ENCODE data around the gene FAM193A.
"Not testable (repeated sequence)": the region's sequence is repeated elsewhere in the genome, so short reads cannot be mapped to it uniquely, and the experiment has no call there.

FAM193A gene

DNA sequence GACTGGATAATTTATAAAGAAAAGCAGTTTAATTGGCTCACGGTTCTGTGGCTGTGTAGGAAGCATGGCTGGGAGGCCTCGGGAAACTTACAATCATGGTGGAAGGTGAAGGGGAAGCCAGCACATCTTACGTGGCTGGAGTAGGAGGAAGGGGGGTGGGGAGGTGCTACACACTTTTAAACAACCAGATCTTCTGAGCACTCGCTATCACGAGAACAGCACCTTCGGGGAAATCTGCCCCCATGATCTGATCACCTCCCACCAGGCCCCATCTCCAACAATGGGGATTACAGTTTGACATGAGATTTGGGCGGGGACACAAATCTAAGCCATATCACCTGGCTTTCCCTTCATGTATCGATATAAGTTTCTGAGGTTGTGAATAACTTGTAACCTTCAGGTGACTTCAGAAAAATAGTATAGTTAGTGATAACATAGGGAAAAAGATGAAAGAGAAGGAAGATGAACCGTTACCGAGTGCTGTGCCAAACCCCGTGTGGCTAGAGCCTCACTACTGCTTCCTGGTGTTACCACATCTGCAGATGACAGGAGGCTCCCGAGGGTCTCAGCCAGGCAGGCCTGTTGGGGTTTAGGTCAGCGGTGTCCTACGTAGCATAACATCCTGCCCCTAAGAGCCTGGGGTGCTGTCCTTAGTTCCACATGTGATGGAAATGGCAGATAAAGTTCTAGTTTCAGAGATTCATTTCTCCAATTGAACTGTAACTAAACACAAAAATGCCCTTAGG lies 116.1 kb downstream of the FAM193A start:
- peak; percentile 30 for DNase-seq

DNA sequence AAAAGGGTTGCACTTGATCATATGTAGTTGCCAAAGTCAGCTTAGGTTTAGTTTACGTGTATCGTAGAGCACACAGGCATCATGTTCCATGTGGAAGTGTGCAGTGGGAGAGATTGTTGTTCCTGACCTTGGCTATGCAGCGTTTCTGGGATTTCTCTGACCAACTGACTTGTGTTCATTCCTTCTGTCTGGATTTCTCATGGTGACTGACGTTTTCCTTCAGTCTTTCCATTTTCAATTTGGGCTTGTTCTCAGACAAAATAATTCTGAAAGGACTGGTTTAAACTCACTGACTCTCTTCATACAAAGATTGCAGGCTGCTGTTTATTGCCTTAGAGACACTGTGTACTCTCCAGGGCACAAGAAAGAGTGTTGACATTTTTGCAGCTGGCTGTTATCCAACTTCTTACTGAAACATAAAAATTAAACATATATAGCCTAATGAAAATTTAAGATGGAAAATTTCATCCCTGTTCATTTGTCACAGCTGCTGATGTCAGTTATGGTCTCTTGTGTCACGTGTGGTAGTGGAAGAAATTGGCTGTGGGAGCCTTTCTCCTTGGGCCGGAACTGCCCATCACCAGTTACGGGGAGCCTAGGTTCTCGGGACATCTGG lies 124.3 kb downstream of the FAM193A start:
- DNase-seq: no peak

GRCh38 chr4:2662598-2662997 lies 126.2 kb downstream of the FAM193A start:
- no peak for DNase-seq

GRCh38 chr4:2663275-2663674 lies 126.8 kb downstream of the FAM193A start:
- DNase-seq: no peak

GRCh38 chr4:2666722-2667247 lies 130.3 kb downstream of the FAM193A start:
- DNase-seq: no peak

GRCh38 chr4:2667428-2667827 lies 131.0 kb downstream of the FAM193A start:
- no peak for DNase-seq

GRCh38 chr4:2671267-2671895 lies 134.9 kb downstream of the FAM193A start:
- DNase-seq: no peak

DNA sequence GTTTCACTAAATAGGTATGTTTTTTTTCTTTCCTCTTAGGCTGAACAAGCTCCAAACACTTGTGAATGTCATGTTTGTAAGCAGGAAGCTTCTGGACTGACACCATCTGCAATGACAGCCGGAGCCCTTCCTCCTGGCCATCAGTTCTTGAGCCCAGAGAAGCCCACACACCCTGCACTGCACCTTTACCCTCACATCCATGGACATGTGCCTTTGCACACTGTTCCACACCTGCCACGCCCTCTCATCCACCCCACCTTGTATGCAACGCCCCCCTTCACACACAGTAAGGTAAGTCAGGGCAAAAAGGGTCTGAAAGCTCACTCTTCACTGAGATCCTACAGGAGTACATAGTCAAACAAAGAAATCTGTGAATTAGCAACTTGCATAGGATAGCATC lies 135.6 kb downstream of the FAM193A start:
- DNase-seq: no peak

GRCh38 chr4:2672700-2673099 lies 136.3 kb downstream of the FAM193A start:
- DNase-seq: no peak

DNA sequence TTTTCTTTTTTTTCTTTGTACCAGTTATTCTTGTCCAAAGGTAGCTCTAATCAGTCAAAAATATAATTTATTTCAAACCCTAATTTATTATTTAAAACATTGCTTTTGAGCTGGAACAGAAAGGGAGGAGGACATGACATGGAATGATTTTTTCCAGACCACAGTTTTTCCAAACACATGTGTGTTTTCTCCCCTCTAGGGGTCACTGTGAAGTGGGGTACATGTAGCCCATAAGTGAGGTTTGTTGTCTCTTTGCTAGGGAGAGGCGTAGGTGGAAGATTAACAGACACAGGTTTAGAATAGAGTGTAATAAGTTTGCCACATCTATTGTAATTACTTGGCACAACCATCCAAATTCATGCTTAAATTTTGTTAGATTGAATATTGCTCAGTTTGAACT lies 136.7 kb downstream of the FAM193A start:
- no peak for DNase-seq

DNA sequence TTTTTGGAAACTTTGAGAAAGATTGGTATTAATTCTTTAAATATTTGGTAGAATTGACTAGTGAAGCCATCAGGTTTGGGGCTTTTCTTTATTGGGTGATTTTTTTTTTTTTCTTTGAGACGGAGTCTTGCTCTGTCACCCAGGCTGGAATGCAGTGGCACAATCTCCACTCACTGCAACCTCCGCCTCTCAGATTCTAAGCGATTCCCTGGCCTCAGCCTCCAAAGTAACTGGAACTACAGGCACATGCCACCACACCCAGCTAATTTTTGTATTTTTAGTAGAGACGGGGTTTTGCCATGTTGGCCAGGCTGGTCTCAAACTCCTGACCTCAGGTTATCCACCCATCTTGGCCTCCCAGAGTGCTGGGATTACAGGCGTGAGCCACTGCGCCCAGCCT lies 143.3 kb downstream of the FAM193A start:
- not testable (repeated sequence) for DNase-seq

DNA sequence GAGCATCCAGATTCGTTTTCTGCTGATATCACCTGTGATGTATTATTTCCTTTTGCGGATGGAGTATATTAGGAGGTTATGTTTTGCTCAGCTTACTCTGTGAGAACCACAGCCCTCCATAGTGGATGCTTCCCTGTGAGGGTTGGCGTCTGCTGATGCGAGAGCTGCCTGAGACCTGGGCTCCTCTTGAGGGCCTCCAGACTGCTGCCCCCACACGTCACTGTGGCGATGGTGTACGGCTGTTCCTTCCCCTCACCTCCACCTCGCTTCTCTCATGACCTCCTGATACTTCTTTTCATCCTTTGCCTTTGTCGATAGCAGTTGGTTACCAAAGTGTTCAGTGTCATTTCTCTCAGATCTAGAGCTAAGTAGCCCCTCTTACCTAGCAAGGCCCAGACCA lies 148.0 kb downstream of the FAM193A start:
- DNase-seq: no peak

- no peak for DNase-seq
Measured at GRCh38 chr4:2685541-2685940, 149.1 kb downstream of the FAM193A start.

DNA sequence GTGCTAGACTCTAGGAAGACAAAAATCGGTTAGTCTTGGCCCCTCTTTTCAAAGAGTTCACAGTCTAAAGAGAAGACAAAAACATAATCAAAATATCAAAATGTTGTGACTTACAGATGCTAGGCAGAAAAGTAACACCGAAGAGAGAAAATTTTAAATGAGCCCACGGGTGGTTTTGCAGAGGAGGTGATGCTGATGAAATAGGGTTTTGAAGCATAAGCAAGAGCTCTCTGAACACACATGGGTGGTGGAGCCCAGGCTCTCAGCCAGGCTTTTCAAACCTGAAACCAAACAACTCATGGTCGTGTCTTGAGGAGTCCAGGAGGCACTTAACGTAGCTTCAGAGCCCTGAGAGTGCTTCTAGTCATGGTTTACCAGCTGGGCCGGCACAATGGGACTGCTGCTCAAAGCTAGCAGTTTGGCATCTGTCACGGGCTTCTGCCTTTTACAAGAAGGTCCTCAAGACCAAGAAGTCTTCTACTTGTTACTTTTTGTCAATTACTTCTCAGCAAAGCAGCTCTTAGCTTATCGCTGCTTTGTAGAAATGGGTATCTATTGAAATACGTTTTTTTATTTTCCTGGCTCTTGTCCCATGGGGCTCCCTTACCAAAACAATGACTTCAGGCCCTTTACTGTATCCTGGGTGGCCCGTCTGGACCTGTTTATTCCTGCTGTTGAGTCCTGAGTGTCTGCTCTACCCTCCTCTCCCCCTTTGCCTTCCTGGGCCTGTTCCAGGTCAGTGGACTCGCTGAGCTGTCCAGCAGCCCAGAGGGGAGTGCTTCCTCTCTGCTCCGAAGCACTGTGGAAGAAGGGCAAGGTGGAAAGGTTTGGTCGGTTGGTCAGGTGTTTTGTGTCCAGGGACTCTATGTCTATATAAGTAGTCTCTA lies 150.2 kb downstream of the FAM193A start:
- DNase-seq: no peak

GRCh38 chr4:2688281-2688680 lies 151.8 kb downstream of the FAM193A start:
- no peak for DNase-seq

- no peak for DNase-seq
Measured at GRCh38 chr4:2688697-2689096, 152.2 kb downstream of the FAM193A start.

DNA sequence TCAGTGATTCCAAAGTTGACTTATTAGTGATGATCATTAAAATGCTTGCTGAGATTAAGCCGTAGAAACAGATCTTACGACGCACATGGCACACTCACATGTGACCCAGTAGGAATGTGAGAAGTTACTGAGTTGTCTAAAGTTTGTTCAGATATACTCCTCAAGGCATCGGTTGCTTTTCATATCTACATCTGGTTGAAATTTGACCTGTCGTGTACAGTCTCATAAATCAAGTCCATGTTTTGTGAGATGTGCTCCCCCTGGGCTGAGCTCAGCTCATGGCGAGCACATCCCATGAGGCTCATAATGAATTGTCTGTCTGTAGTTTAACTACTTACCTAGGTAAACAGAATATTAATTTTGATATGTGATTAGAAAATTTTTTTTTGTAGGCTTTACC lies 152.7 kb downstream of the FAM193A start:
- no peak for DNase-seq

- peak; percentile 66 for DNase-seq
Measured at GRCh38 chr4:2689825-2690700, 153.6 kb downstream of the FAM193A start.

DNA sequence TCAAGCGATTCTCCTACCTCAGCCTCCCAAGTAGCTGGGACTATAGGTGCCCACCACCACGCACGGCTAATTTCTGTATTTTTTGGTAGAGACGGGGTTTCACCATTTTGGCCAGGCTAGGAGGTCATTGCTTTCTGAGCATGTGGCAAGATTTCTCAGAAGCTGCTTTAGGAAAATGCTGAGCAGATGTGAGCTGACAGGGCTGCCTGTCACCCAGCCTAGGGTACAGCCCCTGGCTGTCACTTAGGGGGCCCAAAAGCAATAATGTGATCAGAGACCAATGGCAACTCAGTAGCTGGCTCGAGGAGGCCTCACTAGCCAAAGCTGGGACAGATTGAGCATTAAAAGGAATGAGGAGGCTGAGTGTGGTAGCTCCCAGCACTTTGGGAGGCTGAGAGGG lies 154.9 kb downstream of the FAM193A start:
- no peak for DNase-seq

- peak; percentile 49 for DNase-seq
Measured at GRCh38 chr4:2691952-2692435, 155.5 kb downstream of the FAM193A start.

DNA sequence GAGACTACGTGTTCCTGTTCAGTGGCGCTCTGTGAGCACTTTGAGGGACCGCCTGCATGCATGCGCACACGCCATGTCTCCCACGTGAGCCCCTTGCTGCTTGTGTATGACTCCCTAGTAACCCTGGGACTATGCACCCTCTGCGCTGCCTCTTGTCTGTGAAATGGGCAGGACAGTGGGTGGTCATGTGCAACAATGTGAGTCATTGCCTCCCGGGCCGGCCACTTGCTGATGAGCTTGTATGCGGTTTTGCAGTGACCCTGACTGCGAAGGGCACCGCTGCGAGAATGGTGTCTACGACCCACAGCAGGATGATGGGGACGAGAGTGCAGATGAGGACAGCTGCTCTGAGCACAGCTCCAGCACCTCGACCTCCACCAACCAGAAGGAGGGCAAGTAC lies 158.2 kb downstream of the FAM193A start:
- no peak for DNase-seq

Data from stimulated activated CD8-positive, alpha-beta memory T cell treated with anti-CD3 and anti-CD28 coated beads, Interleukin-4, amount 100 ng/mL, for 48 hours (primary cell).